GM21381 (cell line): ENCODE measurements around the gene ADGRB3.
"Not testable (repeated sequence)": the region's sequence is repeated elsewhere in the genome, so short reads cannot be mapped to it uniquely, and the experiment has no call there.

Experiments used
- ATAC-seq: cut with Tn5 transposase; IDR thresholded peaks from one replicate; pipeline ENCODE4 v1.9.1; 2021; ENCODE audit warnings: mild to moderate bottlenecking, moderate library complexity; ENCODE audit not compliant: unreplicated experiment

Gene ADGRB3

GRCh38 chr6:68737061-68737460 lies 102.0 kb downstream of the ADGRB3 start:
- no peak for ATAC-seq

GRCh38 chr6:68738039-68738438 lies 103.0 kb downstream of the ADGRB3 start:
- no peak for ATAC-seq

GRCh38 chr6:68740828-68741500 lies 105.9 kb downstream of the ADGRB3 start:
- no peak for ATAC-seq

- ATAC-seq: no peak
Measured at GRCh38 chr6:68741501-68742386, 106.7 kb downstream of the ADGRB3 start.

GRCh38 chr6:68743099-68743498 lies 108.0 kb downstream of the ADGRB3 start:
- ATAC-seq: no peak

GRCh38 chr6:68744376-68744775 lies 109.3 kb downstream of the ADGRB3 start:
- not testable (repeated sequence) for ATAC-seq

- no peak for ATAC-seq
Measured at GRCh38 chr6:68746376-68746775, 111.3 kb downstream of the ADGRB3 start.

- no peak for ATAC-seq
Measured at GRCh38 chr6:68747110-68747790, 112.2 kb downstream of the ADGRB3 start.

- not testable (repeated sequence) for ATAC-seq
Measured at GRCh38 chr6:68747832-68748231, 112.8 kb downstream of the ADGRB3 start.

- ATAC-seq: no peak
Measured at GRCh38 chr6:68754681-68755213, 119.7 kb downstream of the ADGRB3 start.

- no peak for ATAC-seq
Measured at GRCh38 chr6:68756454-68757375, 121.6 kb downstream of the ADGRB3 start.

GRCh38 chr6:68757821-68758220 lies 122.7 kb downstream of the ADGRB3 start:
- ATAC-seq: no peak

- ATAC-seq: no peak
Measured at GRCh38 chr6:68758559-68758958, 123.5 kb downstream of the ADGRB3 start.

- no peak for ATAC-seq
Measured at GRCh38 chr6:68760485-68760884, 125.4 kb downstream of the ADGRB3 start.

GRCh38 chr6:68760941-68761676 lies 126.0 kb downstream of the ADGRB3 start:
- ATAC-seq: no peak

- no peak for ATAC-seq
Measured at GRCh38 chr6:68761985-68762384, 126.9 kb downstream of the ADGRB3 start.

- ATAC-seq: no peak
Measured at GRCh38 chr6:68771426-68771825, 136.3 kb downstream of the ADGRB3 start.

- ATAC-seq: no peak
Measured at GRCh38 chr6:68774843-68775242, 139.8 kb downstream of the ADGRB3 start.

GRCh38 chr6:68776354-68776753 lies 141.3 kb downstream of the ADGRB3 start:
- ATAC-seq: no peak

- no peak for ATAC-seq
Measured at GRCh38 chr6:68777956-68778355, 142.9 kb downstream of the ADGRB3 start.
